Measurements from ENCODE around the gene JHY. TPM values are rescaled to one million over a fixed set of nuclear protein-coding genes. Genes with fewer than 3 reads are reported as not detected.

Gene JHY
- total and polyA plus RNA-seq, 2 of the 4 experiments (the other 2 are of a cell fraction) = 0.51 to 0.54 TPM

- WGBS, 2 experiments (ENCODE audit: extremely low coverage in 2 of 2, insufficient read length in 1 of 2) = no CpG with 5 or more reads among the region's 4 CpGs
- Histone ChIP-seq H3K23ac (ENCODE audit: low read depth, low read length) (no peak overlapping the region), H2BK5ac (ENCODE audit: low read depth, low read length, poor library complexity, severe bottlenecking) (no peak overlapping the region), H3K27me3 (ENCODE audit: control insufficient read depth, insufficient read depth, low read length) (no peaks in the 10 kb centered on the region; the same call in 1 of the 2 replicates), H3K4me2 (ENCODE audit: low read depth, low read length) (no peak overlapping the region), H4K8ac (ENCODE audit: low read depth in 2 of 2, low read length in 2 of 2) (no peak overlapping the region), H3K14ac (replicated peaks; ENCODE audit: low read depth, low read length) (no peak overlapping the region), H2AK5ac (ENCODE audit: low read depth, low read length) (no peak overlapping the region), H3K4me1 (ENCODE audit: control insufficient read depth, insufficient read depth, low read length) (peaks cover 3% of the 10 kb centered on the region; the same call in 1 of the 2 replicates), H4K20me1 (ENCODE audit: insufficient read depth, low read length) (no peaks in the 10 kb centered on the region), H3K9ac (ENCODE audit: low read depth, low read length) (no peak overlapping the region), H4K91ac (ENCODE audit: insufficient read depth, low read depth, low read length) (no peak overlapping the region), H4K5ac (ENCODE audit: low read depth, low read length) (no peak overlapping the region), H3K27ac (ENCODE audit: insufficient read depth, low read length) (no peak overlapping the region), H3K4me3 (ENCODE audit: insufficient read depth, low read depth, low read length) (no peak overlapping the region), H2AFZ (replicated peaks; ENCODE audit: low read length, poor library complexity) (no peak overlapping the region), H2BK120ac (ENCODE audit: low read depth, low read length) (no peak overlapping the region), H3K79me1 (ENCODE audit: low read depth in 1 of 2, low read length in 2 of 2) (no peaks in the 10 kb centered on the region), H3K36me3 (ENCODE audit: control insufficient read depth, insufficient read depth, low read length) (no peaks in the 10 kb centered on the region), H3K4ac (ENCODE audit: low read depth, low read length) (no peak overlapping the region), H3K9me1 (ENCODE audit: insufficient read depth, low read length) (peaks cover 7% of the 10 kb centered on the region), H3K9me3 (ENCODE audit: control insufficient read depth, insufficient read depth, low read length) (no peaks in the 10 kb centered on the region), H3K18ac (ENCODE audit: low read depth, low read length) (no peak overlapping the region), H2BK20ac (ENCODE audit: low read depth, low read length) (no peak overlapping the region), H3K56ac (ENCODE audit: extremely low read depth, insufficient read depth, low read length) (no peak overlapping the region), H2AK9ac (replicated peaks; ENCODE audit: low read depth, low read length, poor library complexity) (no peak overlapping the region), H2BK15ac (ENCODE audit: low read depth, low read length) (no peak overlapping the region)
- intact Hi-C loops (cut with micrococcal nuclease) (no loop called here), dilution Hi-C loops (cut with HindIII; ENCODE audit: low sequenced_read_pairs, unreplicated experiment) (no loop called here), in situ Hi-C loops (cut with MboI; ENCODE audit: low sequenced_read_pairs) (no loop called here)
- no TSS peak for BruUV-seq (replicated peaks)
- POLR2A ChIA-PET (ENCODE audit: unreplicated experiment) = no interaction called here
- CTCF ChIA-PET = interaction anchor here (0.5 kb wide), 1 partner anchor 39 kb away, joined by 3 read pairs; no protein-coding TSS in a partner anchor
- ATAC-seq (ENCODE audit: low read depth) (no peak), DNase-seq (no peak)
- TF ChIP-seq RCOR1 (IDR thresholded peaks at IDR 0.05; ENCODE audit: insufficient replicate concordance, low read length) (no peak), RFX5 (IDR thresholded peaks at IDR 0.05; ENCODE audit: low read depth, low read length) (no peak), MAZ (IDR thresholded peaks at IDR 0.05; ENCODE audit: borderline replicate concordance, low read depth, low read length) (no peak), BHLHE40 (IDR thresholded peaks at IDR 0.05; ENCODE audit: low read depth, low read length) (no peak), CEBPB (IDR thresholded peaks at IDR 0.05; ENCODE audit: low read depth, low read length) (no peak), FOS (IDR thresholded peaks at IDR 0.05; ENCODE audit: low read depth, low read length) (no peak), RAD21 (IDR thresholded peaks at IDR 0.05; ENCODE audit: low read length) (no peak), SMC3 (IDR thresholded peaks at IDR 0.05; ENCODE audit: low read depth, low read length) (no peak), CHD1 (IDR thresholded peaks at IDR 0.05; ENCODE audit: low read depth, low read length) (no peak), NFE2L2 (IDR thresholded peaks at IDR 0.05; ENCODE audit: low read depth, low read length) (no peak), MXI1 (IDR thresholded peaks at IDR 0.05; ENCODE audit: borderline replicate concordance, low read depth, low read length) (no peak), MAFK (IDR thresholded peaks at IDR 0.05; ENCODE audit: low read depth, low read length) (no peak), POLR2A (IDR thresholded peaks at IDR 0.05; ENCODE audit: low read depth, low read length) (no peak)
- TF ChIP-seq, protein P1, sequence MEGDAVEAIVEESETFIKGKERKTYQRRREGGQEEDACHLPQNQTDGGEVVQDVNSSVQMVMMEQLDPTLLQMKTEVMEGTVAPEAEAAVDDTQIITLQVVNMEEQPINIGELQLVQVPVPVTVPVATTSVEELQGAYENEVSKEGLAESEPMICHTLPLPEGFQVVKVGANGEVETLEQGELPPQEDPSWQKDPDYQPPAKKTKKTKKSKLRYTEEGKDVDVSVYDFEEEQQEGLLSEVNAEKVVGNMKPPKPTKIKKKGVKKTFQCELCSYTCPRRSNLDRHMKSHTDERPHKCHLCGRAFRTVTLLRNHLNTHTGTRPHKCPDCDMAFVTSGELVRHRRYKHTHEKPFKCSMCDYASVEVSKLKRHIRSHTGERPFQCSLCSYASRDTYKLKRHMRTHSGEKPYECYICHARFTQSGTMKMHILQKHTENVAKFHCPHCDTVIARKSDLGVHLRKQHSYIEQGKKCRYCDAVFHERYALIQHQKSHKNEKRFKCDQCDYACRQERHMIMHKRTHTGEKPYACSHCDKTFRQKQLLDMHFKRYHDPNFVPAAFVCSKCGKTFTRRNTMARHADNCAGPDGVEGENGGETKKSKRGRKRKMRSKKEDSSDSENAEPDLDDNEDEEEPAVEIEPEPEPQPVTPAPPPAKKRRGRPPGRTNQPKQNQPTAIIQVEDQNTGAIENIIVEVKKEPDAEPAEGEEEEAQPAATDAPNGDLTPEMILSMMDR (conservative IDR thresholded peaks at IDR 0.05; ENCODE audit: low read depth, low read length) = no peak
- TF ChIP-seq, protein P2, sequence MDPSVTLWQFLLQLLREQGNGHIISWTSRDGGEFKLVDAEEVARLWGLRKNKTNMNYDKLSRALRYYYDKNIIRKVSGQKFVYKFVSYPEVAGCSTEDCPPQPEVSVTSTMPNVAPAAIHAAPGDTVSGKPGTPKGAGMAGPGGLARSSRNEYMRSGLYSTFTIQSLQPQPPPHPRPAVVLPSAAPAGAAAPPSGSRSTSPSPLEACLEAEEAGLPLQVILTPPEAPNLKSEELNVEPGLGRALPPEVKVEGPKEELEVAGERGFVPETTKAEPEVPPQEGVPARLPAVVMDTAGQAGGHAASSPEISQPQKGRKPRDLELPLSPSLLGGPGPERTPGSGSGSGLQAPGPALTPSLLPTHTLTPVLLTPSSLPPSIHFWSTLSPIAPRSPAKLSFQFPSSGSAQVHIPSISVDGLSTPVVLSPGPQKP (IDR thresholded peaks at IDR 0.05; ENCODE audit: borderline replicate concordance, low read depth, low read length) = no peak
- TF ChIP-seq, protein P3, sequence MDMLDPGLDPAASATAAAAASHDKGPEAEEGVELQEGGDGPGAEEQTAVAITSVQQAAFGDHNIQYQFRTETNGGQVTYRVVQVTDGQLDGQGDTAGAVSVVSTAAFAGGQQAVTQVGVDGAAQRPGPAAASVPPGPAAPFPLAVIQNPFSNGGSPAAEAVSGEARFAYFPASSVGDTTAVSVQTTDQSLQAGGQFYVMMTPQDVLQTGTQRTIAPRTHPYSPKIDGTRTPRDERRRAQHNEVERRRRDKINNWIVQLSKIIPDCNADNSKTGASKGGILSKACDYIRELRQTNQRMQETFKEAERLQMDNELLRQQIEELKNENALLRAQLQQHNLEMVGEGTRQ (IDR thresholded peaks at IDR 0.05; ENCODE audit: low read depth, low read length) = no peak
These were observed 20.4 kb downstream of the JHY start for GRCh38 chr11:122902951-122903350.
